Ovary (tissue), 9 donors: ENCODE data around the gene JAML. TPM values are rescaled to one million over a fixed set of nuclear protein-coding genes. Genes with fewer than 3 reads are reported as not detected.

Source experiments
- DNase-seq, 5 donors: peaks; one replicate each; pipeline ENCODE4 v3.0.0-alpha.2; 2019 to 2020
- H3K27ac ChIP-seq, 2 donors: fragments of 200-600 bp; one replicate each; pipeline versions ENCODE4 v1.5.1 to v1.8.0; 2019 to 2022
- H3K27me3 ChIP-seq: fragments of 200-600 bp; one replicate; pipeline ENCODE4 v1.8.0; 2022
- H3K36me3 ChIP-seq: fragments of 200-600 bp; sonication (generic); one replicate; pipeline ENCODE4 v1.5.1; 2019
- H3K4me1 ChIP-seq: one replicate; pipeline ENCODE4 v1.8.1; 2013; ENCODE audit warnings: mild to moderate bottlenecking, moderate library complexity; ENCODE audit not compliant: insufficient read depth
- H3K4me3 ChIP-seq: fragments of 200-600 bp; sonication (generic); one replicate; pipeline ENCODE4 v1.5.1; 2017
- H3K9me3 ChIP-seq, 2 donors: fragments of 200-600 bp in 1 of 2; sonication (generic) in 1 of 2; one replicate each; pipeline versions ENCODE4 v1.5.1 to v1.8.1; 2013 to 2019; ENCODE audit warnings: mild to moderate bottlenecking in 1 of 2, moderate library complexity in 1 of 2
- EP300 ChIP-seq: sonication (generic); formaldehyde crosslinking; IDR thresholded peaks from one replicate; pipeline ENCODE4 v1.6.1; 2017; ENCODE audit warnings: antibody characterized with exemption
- POLR2A ChIP-seq: fragments of 450-650 bp; IDR thresholded peaks from one replicate; pipeline ENCODE4 v1.6.1; 2017; ENCODE audit warnings: antibody characterized with exemption, mild to moderate bottlenecking, moderate library complexity
- WGBS, 3 donors: extraction: QIAGEN DNeasy Blood & Tissue Kit in 1 of 3; methylation state at CpG; one replicate each; pipeline versions ENCODE4 v1.1.5 to v1.1.7; 2013 to 2017; 5-methylcytosine and 5-hydroxymethylcytosine counted together
- intact Hi-C, 4 donors: fragments of 100-400 bp; cut with DNase I; formaldehyde crosslinking; loops; one replicate each; pipeline versions ENCODE4 v1.11.0 to v1.15.1; 2022 to 2023
- polyA plus RNA-seq, 2 donors: library from polyadenylated mRNA; stranded (reverse); fragments of 200-250 nt in 1 of 2; fragments of 350-450 nt in 1 of 2; fragmentation: Illumina TruSeq in 1 of 2; extraction: RNeasy Lipid Tissue Mini Kit (QIAGEN cat#74804) in 1 of 2; gene quantifications; one replicate each; pipeline ENCODE4 v1.2.3, GENCODE V29; 2013 to 2014
- total RNA-seq, 7 donors: library from RNA; depleted of rRNA in 2 of 7; stranded (reverse); fragments of >200 nt in 2 of 7; fragmentation: NEBNext Ultra II Directional in 3 of 7; extraction: Animal tissue kit (Norgen Biotek cat#: 25700) in 3 of 7; gene quantifications; one replicate each; pipeline versions ENCODE4 v1.1.0 to v1.2.4, GENCODE V29; 2016 to 2023
- TF ChIP-seq, protein P1 (sequence below), 3 donors: fragments of 450-650 bp in 2 of 3; fragments of 200-600 bp in 1 of 3; IDR thresholded peaks; one replicate each; pipeline versions ENCODE4 v1.5.1 to v1.8.0; 2016 to 2022; ENCODE audit warnings: antibody characterized with exemption in 3 of 3, mild to moderate bottlenecking in 1 of 3
- donor health status: DM: no; HTN: no; CAD: no; lungs with moderate emphysema.
- donor health status: DM: no; HTN: no; CAD: no.
- donor health status: Bipolar disorder and iron deficiency.
- donor health status: DM: yes; HTN: yes; CAD: no.
- donor health status: DM: no; HTN: no; CAD: no.
- donor health status: DM: yes; HTN: yes; CAD: no.

JAML gene
- total and polyA plus RNA-seq, 9 donors = 0.79 to 18.0 (median 2.0) TPM

DNA sequence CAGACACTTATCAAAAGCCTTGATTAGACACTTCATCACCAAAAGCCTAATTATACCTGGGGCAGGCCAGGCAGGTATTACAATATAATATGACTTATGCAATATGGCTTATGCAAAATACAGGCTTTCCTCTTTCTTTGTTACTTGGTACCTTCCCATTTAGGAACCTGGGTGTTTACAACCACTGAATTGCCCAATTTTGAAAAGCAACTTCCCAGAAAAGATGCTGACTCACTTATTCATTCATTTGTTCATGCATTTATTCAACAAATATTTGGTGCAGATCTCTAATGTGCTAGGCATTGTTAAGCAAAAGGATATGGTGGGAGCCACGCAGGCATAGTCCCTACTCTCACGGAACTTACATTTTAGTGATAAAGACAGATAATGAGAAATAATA is 13.6 kb upstream of the JAML start:
- Histone ChIP-seq H3K9me3 (no peaks in the 10 kb centered on the region), H3K27me3 (no peaks in the 10 kb centered on the region), H3K4me1 (no peaks in the 10 kb centered on the region), H3K36me3 (no peaks in the 10 kb centered on the region), H3K4me3 (no peak overlapping the region), H3K27ac (no peak overlapping the region)
- WGBS, 3 donors = 90 to 94% (median 90%) methylated on average over 2 of the region's 2 CpGs
- no peak for TF ChIP-seq POLR2A
- TF ChIP-seq, protein P1, sequence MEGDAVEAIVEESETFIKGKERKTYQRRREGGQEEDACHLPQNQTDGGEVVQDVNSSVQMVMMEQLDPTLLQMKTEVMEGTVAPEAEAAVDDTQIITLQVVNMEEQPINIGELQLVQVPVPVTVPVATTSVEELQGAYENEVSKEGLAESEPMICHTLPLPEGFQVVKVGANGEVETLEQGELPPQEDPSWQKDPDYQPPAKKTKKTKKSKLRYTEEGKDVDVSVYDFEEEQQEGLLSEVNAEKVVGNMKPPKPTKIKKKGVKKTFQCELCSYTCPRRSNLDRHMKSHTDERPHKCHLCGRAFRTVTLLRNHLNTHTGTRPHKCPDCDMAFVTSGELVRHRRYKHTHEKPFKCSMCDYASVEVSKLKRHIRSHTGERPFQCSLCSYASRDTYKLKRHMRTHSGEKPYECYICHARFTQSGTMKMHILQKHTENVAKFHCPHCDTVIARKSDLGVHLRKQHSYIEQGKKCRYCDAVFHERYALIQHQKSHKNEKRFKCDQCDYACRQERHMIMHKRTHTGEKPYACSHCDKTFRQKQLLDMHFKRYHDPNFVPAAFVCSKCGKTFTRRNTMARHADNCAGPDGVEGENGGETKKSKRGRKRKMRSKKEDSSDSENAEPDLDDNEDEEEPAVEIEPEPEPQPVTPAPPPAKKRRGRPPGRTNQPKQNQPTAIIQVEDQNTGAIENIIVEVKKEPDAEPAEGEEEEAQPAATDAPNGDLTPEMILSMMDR (IDR thresholded peaks at IDR 0.05) = no peak
- TF ChIP-seq EP300 = no peak
- DNase-seq = no peak
- intact Hi-C loops = no loop called here

DNA sequence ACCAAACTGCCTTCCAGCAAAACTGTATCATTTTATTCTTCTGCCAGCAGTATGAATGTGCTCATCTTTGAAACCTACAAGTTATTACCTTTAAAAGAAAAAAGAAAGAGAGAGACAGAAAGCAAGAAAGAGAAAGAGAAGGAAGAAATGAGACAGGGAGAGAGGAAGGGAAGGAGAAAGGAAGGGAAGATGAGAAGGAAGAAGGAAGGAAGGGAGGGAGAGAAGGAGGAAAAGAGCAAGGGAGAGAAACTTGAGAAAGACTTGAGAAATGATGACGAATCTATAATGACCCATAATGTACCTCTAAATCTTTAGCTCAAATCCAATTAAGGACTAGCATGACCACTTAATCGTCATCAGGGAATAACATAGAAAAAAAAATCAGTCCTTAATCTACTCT is 11.4 kb upstream of the JAML start:
- intact Hi-C loops = no loop called here
- WGBS, 3 donors = 62 to 81% (median 67%) methylated on average over 2 of the region's 2 CpGs

DNA sequence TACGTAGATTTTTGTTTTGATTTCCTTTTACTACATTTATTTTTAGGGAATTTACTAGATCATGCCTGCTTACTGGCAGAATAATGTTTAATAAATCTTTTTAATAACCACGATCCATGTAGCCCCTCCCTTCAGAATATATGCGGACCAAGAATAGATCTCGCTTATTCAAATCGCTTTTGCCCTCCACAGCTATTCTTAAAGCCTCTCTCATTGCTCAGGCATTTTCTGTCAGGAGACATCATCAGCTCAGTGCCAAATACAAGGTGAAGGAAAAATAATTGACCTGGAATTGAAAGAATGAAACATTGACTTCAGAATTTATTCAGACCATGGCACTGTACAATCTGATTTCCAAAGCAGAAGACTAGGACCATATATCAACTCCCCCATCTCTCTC is 10.0 kb upstream of the JAML start:
- no peaks in the 10 kb centered on the region for H3K36me3 ChIP-seq
- H3K4me3 ChIP-seq = no peak overlapping the region
- H3K4me1 ChIP-seq = no peaks in the 10 kb centered on the region
- TF ChIP-seq, protein P1 (IDR thresholded peaks at IDR 0.05) = no peak
- TF ChIP-seq EP300 (no peak), POLR2A (no peak)
- WGBS, 3 donors = 82 to 87% (median 85%) methylated on average over 5 of the region's 5 CpGs
- no peaks in the 10 kb centered on the region for H3K9me3 ChIP-seq
- H3K27ac ChIP-seq = no peak overlapping the region
- no peaks in the 10 kb centered on the region for H3K27me3 ChIP-seq
- DNase-seq = no peak
- intact Hi-C loops = no loop called here

More for the DNA sequence above, 11.4 kb upstream of the JAML start:
- Histone ChIP-seq H3K27me3 (no peaks in the 10 kb centered on the region), H3K4me3 (no peak overlapping the region), H3K4me1 (no peaks in the 10 kb centered on the region), H3K36me3 (no peaks in the 10 kb centered on the region), H3K9me3 (no peaks in the 10 kb centered on the region), H3K27ac (no peak overlapping the region)
- TF ChIP-seq, protein P1 (IDR thresholded peaks at IDR 0.05) = no peak
- TF ChIP-seq EP300 (no peak), POLR2A (no peak)
- DNase-seq = no peak

DNA sequence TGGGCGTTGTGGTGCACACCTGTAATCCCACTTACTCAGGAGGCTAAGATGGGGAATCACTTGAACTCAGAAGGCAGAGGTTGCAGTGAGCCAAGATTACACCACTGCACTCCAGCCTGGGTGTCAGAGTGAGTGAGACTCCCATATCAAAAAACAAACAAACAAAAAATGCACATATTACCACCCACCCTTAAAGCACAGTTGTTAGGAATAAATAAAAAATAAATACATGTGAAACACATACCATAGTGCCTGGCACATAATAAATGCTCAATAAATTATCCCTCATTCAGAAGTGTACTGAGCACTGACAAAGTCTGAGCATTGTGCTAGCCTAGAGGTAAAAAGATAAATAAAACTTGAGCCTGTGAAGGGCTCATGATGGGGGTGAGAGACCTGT is 9.0 kb upstream of the JAML start:
- 81 to 100% (median 89%) methylated on average over 1 of the region's 1 CpG for WGBS, 3 donors
- TF ChIP-seq POLR2A (no peak), EP300 (no peak)
- TF ChIP-seq, protein P1 (IDR thresholded peaks at IDR 0.05) = no peak

More for the DNA sequence above, 9.0 kb upstream of the JAML start:
- DNase-seq = no peak
- Histone ChIP-seq H3K4me3 (no peak overlapping the region), H3K27ac (no peak overlapping the region), H3K9me3 (no peaks in the 10 kb centered on the region), H3K4me1 (no peaks in the 10 kb centered on the region), H3K36me3 (no peaks in the 10 kb centered on the region), H3K27me3 (no peaks in the 10 kb centered on the region)
- intact Hi-C loops = no loop called here
